NT2/D1 (cell line): ENCODE data around the gene SLC22A15.

Experiments
- SUZ12 ChIP-seq: IDR thresholded peaks from 2 replicates; pipeline ENCODE4 v1.6.1; 2011; ENCODE audit not compliant: insufficient read length, insufficient read depth; ENCODE audit errors: extremely low read depth
- YY1 ChIP-seq: IDR thresholded peaks from 2 replicates; pipeline ENCODE4 v1.6.1; 2011; ENCODE audit not compliant: insufficient read length, insufficient read depth
- ZNF274 ChIP-seq: IDR thresholded peaks from 2 replicates; pipeline ENCODE4 v1.6.1; 2011; ENCODE audit warnings: mild to moderate bottlenecking, low read depth, low read length

DNA sequence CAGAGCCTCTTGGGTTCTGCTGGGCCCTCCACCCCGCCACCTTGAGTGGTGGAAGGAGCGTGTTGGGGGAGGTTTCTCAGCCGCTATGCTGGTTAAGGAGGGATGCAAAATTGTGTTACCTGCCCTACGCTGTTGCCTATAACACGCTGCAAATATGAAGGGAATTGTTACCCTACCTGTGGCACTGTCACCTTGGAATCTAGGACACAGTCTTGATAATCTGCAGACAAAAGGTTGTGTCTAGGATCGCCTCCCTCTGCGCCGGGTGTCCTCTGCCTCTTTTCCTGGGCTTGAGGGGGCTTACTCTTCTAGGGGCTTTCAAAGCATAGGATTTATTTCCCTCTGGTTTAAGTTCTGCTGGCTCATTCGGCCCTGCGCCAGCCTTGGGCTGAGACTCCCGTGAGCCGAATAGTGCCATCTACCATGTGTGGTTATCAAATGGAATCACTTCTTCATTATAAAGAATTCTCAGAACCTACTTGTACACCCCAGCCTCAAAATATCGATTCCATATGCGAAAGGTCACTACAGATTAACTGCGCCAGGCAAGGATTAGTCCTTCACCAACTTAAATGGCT is 697 bp downstream of the SLC22A15 start:
- TF ChIP-seq ZNF274 (no peak), SUZ12 (no peak), YY1 (no peak)
